GF-D8 (cell line): ENCODE results near the gene CELSR1.

Experiments
- DNase-seq: peaks from one replicate; lab custom pipeline; 2025; lab: John Stamatoyannopoulos, UW

The CELSR1 gene

GRCh38 chr22:46362203-46362933 lies 175.1 kb downstream of the CELSR1 start:
- no peak for DNase-seq

DNA sequence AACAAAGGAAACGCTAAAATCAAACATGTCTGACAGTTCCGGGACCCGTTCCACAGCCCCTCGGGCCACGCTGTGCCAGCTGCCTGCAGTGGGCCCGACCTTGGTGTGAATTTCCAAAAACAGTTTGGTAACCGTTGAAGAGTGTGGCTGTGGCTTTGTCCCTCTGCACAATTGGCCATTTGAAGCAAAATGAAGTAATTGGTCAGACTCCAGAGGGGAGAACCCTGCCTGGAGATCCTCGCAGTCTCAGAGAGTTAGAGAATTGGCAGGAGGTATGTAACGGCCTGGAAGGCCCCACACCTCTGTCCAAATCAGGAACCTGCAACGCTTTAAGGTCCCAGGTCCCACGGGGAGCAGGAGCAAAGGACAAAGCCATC lies 175.6 kb downstream of the CELSR1 start:
- no peak for DNase-seq

GRCh38 chr22:46360891-46361290 lies 176.5 kb downstream of the CELSR1 start:
- DNase-seq = no peak

DNA sequence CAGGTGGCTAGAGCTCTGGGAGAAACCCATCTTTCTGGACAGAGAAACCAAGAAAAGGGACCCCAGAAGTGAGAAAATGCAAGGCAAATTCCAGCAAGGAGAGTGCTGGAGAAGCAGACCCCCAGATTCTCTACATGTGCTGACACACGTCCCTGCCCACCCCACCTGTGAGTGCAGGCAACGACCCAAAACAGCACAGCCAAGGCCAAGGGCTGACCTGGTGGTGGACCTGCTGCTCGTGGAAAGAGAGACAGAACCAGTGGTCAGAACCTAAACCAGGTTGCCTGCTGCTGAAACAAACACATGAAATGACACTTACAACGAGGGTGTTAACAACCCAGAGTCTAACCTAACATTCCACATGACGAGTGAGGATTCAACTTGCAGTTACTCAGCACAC lies 177.3 kb downstream of the CELSR1 start:
- DNase-seq = no peak

DNA sequence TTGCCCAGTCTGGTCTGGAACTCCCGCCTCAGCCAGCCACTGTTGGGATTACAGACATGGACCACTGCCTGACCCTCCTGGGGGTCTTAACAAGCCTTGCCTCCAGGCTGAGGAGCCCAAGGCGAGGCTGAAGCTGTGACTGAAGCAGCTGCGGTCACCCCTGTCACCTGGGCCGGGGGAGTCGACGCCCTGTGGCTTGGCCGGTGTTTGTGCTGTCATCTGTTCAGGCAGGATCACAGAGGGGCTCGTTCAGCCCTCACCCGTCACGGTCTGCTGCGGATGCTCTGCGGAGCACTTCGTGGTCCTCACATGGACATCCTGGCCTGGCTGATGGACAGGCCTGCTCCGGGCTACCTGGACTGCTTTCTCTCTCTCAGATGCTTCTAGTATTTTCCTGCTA lies 178.1 kb downstream of the CELSR1 start:
- no peak for DNase-seq

DNA sequence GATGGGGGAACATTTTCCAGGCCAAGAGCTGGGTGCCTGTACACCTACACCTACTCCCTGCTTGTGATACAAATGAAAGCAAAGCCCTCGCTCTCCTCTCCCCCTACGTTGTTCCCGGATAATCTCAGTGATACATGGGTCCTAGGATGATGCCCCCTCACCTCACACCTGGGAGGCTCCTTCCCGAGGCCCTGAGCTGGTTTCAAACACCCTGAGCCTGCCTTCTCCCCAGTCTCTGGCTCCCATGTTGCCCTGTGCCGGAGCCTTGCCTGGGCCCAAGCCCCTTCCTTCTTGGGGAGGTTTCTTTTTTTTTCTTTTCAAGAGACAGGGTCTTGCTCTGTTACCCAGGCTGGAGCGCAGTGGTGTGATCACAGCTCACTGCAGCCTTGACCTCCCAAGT lies 178.7 kb downstream of the CELSR1 start:
- DNase-seq = no peak

DNA sequence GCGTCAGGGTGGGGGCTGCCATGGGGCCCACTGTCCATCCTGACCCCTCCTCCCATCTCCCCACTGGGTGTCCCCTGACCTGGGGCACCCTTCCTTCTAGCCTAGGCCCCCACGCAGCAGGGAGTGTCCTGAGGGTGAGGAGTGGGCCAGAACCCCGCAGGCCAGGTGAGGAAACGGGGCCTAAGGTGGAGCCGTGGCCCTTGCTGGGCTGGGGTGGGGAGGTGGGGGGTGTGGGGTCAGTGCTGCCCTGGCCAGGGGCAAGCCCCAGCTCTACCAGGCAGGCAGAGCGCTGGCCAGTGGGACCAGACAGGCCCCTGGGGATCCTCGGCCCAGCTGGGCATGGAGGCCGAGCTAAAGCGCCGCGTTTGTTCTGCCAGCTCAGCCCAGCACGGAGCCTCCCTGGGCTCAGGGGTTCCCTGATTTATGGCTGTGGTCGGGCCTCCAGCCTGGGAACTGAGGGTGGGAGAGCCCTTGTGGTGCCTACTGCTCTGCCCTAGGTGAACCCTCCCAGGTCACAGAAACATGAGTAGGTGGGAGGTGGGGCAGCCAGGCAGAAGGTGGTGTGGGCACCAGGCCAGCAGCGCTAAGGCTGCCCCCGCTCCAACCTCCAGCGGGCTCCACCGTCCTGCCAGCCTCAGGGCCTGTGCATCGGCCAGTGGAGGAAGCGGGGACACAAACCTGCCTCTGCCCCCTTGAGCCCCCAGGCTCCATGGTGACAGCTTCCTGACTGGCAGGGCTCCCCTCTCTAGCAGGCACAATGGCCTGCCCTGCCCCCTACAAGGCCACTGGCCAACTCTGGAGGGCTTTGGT lies 179.5 kb downstream of the CELSR1 start:
- DNase-seq = no peak

DNA sequence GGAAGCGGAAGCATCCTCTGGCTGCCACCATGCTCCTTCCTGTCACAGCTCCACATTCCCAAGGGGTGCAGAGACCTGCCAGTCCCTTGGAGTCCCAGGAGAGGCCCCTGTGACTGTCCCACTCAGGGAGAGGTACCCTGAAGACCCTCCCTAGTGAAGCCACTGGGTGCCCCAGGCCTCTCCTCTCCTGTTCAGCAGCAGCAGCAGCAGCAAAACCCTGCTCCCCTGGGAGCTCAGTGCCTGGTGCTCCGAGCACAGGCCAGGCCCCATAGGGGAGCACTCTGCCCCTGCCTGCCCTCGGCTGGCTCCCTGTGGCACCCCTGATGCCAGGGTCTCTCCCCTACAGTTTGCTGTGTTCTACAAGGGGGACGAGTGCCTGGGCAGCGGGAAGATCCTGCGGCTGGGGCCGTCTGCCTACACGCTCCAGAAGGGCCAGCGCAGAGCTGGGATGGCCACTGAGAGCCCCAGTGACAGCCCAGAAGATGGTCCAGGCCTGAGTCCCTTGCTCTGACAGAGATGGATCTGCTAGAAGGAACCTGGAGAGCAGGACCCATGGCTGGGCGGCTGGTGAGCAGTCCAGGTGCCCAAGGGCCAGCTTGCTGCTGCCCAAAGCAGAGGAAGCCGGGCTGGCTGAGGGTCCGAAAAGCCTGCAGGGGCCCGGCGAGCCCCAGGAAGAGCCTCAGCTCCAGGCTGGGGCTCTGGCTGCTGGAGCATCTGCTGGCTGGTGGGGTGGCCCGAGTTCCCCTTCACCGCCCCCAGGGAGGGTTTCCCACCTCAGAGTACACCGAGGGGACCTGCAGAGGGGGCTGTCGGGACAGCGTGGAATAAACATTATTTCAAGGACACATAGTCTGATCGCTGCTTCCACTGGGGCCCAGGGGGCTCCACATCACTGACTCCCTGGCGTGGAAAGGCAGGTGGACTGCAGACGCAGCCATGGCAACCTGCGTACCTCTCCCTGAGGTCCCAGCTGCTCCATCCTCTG lies 180.6 kb downstream of the CELSR1 start:
- no peak for DNase-seq

- no peak for DNase-seq
Observed at GRCh38 chr22:46355996-46356471, 181.4 kb downstream of the CELSR1 start.

GRCh38 chr22:46355369-46355995 lies 181.9 kb downstream of the CELSR1 start:
- DNase-seq = no peak

GRCh38 chr22:46354993-46355305 lies 182.5 kb downstream of the CELSR1 start:
- no peak for DNase-seq

DNA sequence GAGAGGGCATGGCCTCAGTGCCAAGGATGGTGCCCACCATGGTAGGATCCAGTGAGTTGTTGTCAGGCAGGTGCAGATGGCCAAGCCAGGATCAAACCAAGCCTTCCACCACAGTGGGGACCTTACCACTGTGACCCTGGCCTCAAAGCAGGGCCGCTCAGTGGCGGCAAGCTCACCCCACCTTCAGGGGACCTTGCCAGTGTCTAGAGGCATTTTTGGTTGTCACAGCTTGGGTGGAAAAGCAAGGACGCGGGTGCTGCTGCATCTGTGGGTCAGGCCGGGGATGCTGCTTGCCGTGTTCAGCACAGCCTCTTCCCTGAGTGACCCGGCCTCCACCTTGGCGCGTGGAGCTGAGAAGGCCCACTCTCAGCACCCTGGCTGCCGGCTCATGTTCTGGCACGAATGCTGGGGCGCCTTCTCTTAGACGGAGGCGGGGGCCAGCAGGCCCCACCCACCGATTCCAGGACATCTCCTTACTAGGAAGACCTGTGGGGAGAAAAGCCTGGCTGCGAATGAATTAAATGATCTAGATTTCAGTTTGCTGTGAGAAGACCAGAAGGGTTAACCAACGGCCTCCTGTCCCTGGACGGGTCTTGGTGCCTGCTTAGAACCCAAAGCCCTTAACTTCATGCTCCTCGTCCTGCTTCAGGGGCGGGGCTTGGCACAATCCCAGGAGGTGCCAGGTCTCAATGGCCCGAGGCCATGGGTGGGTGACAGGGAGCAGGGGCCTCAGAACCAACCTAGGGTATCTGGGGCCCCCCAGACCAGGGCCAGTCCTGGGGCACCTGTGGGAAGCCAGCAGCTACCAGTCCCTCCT lies 183.0 kb downstream of the CELSR1 start:
- no peak for DNase-seq

DNA sequence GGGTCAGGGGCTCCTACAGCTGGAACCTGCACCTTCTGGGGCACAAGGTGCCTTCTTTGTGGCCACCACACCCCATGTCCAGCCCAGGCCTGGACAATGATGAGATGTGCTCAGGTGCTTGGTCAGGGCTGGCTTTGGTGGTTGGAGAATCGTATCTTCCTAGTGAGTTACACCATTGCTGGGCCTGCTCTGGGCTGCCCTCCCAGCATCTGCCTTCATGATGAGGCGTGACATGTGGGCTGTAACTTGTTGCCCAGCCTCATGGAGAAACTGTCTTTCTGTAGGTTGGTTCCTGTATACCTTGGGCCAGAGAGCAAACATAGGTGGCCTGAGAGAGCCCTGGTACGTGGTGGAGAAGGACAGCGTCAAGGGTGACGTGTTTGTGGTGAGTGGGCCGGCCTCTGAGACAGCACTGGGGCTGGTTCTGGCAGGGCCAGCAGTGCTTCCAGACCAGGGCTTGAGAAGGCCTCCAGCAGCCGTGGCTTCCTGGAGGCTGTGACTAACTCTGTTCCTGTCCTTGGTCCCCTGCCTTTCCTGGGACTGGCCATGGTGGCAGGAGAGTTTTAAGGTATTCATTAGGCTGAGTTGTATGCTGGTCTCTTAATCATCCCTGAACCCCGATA lies 183.8 kb downstream of the CELSR1 start:
- no peak for DNase-seq

DNA sequence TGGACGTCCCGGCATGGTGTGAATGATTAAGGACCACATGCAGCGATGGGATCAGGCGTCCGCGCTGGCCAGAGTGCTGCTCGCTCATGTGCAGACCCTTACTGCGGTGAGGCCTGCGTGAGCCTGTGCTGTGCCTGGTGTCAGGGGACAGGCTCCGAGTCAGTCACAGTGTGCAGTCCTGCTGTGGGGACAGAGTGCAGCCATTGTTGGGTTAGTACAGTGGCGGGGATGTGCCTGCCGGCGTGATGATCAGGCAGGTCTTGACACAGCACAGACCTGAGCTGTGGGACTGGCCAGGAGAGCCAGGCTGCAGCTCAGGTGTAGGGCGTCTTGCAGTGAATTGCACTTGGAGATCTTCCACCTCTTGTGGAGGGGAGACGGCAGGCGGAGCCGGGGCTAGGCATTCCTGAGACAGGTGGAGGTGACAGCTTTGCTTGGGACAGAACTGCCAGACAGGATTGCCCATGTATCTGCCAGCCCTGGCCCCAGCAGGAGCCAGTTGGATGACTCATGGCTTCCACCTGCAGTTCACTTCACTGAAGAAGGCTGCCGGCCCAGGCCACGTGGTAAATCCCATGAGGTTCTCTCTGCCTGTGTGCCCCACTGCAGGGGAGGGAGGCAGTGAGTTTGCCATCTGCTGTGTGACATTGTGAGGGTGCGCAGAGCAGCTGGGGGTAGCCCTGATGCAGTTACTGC lies 184.6 kb downstream of the CELSR1 start:
- DNase-seq = no peak

DNA sequence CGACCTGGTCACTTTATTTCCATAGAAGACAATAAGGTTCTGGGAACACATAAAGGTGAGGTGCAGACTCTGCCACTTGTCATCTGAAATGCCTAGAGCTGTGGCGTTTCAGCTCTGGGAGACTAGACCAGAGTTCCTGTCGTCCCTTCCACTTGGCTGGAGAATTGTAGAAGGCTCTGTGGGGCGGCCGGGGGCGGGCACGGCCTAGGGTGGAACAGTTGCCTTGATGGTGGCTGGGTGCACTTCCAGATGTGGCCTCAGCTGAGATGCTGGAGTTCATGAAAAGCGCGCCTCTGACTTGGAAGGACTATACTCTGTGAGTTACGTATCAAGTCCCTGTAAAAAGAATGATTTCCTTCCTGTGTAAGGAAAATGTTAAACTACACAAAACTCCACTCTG lies 185.1 kb downstream of the CELSR1 start:
- DNase-seq = no peak

GRCh38 chr22:46351767-46352166 lies 185.7 kb downstream of the CELSR1 start:
- no peak for DNase-seq

DNA sequence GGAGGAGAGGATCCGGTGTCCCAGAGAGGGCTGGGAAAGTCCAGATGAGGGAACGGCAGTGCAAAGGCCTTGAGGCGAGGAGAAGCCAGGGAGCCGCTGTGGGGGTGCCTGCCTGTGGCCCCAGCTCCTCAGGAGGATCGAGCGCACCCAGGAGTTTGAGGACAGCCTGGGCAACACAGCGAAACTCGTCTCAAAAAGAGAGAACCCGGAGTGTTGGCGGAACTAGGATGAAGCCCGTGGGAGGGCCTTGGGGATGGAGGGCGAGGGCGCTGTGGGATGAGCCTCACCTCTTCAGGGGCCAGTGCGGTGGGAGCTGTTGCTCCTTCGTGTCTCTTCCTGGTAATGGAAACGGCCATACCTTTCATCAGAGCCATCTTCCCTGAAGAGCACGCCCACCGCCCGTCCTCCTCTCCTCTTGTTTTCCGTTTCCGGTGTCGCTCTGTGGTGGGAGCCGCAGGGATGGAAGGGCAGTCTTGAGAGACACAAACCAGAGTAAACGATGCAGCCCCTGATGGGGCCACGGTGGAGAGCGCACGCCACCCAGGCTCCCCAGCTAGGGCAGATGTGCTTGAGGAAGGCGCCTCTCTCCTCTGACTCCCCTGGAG lies 186.2 kb downstream of the CELSR1 start:
- no peak for DNase-seq

DNA sequence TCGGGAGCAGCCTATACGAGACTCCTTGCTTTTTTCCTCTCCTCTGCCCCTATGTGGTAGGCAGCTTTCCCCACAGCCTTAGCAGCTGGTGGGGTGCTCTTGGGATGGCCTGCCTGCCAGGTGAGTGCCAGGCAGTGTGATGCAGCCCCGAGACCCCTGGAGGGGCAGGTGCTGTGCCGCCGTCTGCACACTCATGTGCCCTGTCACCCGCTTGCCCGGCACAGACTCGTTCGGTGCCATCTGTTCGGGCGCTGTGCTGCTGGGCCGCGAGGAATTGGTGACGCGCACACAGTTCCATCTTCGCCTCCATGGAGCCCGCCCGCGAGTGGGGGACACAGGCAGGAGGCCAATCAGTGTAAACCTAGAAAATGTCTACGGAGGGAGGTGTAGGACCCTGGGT lies 186.8 kb downstream of the CELSR1 start:
- DNase-seq = no peak

- DNase-seq = no peak
Observed at GRCh38 chr22:46350121-46350520, 187.3 kb downstream of the CELSR1 start.

- no peak for DNase-seq
Observed at GRCh38 chr22:46349681-46350080, 187.7 kb downstream of the CELSR1 start.
